HG03060 (cell line): ENCODE measurements around the gene SDK2.
A peak's percentile ranks its signal among the peaks of the same experiment; 100 is the strongest.

Source experiments
- ATAC-seq: cut with Tn5 transposase; IDR thresholded peaks from one replicate; pipeline ENCODE4 v1.9.1; 2021; ENCODE audit warnings: low read depth, moderate number of reproducible peaks; ENCODE audit not compliant: unreplicated experiment

The SDK2 gene

GRCh38 chr17:73300392-73300791, 343.9 kb downstream of the SDK2 start:
- no peak for ATAC-seq

GRCh38 chr17:73297934-73298861, 346.0 kb downstream of the SDK2 start:
- ATAC-seq: no peak

GRCh38 chr17:73293480-73293911, 350.7 kb downstream of the SDK2 start:
- no peak for ATAC-seq

GRCh38 chr17:73293031-73293430, 351.2 kb downstream of the SDK2 start:
- ATAC-seq: no peak

GRCh38 chr17:73292031-73292531, 352.2 kb downstream of the SDK2 start:
- ATAC-seq: no peak

GRCh38 chr17:73291260-73291801, 352.9 kb downstream of the SDK2 start:
- ATAC-seq: peak; percentile 73

GRCh38 chr17:73290399-73291259, 353.6 kb downstream of the SDK2 start:
- ATAC-seq: peak; percentile 11

GRCh38 chr17:73289549-73290254, 354.5 kb downstream of the SDK2 start:
- no peak for ATAC-seq

- no peak for ATAC-seq
Observed at GRCh38 chr17:73288534-73289302, 355.5 kb downstream of the SDK2 start.

GRCh38 chr17:73286863-73287296, 357.4 kb downstream of the SDK2 start:
- ATAC-seq: no peak

- no peak for ATAC-seq
Observed at GRCh38 chr17:73285916-73286862, 358.1 kb downstream of the SDK2 start.

GRCh38 chr17:73285603-73285908, 358.7 kb downstream of the SDK2 start:
- ATAC-seq: no peak

GRCh38 chr17:73284906-73285602, 359.2 kb downstream of the SDK2 start:
- ATAC-seq: no peak
